NCI-H1694 (cell line): Measurements from ENCODE around the gene PPP1R7.

Experiments
- DNase-seq: peaks from one replicate; lab custom pipeline; 2025; lab: John Stamatoyannopoulos, UW

Gene PPP1R7

DNA sequence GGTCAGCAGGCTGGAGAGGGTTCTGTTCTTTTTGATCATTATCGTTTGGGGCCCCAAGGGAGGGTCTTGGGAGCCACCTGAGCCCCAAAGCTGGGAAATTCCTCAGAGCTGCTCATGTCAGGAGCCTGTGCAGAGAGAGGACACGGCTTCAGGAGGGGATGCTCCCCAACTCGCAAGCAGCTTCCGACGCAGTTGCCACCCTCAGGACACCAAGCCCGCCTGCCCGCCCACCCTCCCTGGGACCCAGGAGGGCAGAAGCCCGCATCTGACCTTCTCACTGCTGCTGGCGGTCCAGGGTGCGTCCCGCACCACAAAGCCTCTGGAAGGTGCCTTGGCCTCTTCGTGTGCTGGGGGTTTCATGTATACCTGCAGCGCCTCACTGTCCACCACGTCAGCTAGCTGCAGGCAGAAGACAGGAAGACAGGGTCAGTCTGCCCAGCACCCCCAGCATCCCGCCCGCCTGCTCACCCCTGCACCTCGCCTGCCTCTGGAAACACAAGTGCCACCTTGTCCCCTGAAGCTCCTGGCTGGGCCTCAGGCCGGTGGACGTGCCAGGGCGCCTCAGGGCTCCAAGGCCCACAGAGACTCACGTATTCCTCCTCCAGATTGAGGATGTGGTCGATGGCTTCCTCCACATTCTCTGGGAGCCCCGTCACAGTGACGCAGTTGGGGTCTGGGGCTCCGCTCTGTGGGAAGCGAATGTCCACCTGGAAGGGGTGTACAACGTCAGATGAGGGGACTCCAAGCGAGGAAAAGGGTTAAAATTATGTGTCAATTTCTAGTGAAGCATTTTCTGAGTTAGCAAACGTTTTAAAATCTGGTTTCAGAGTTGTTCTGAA lies 79.5 kb downstream of the PPP1R7 start:
- no peak for DNase-seq

DNA sequence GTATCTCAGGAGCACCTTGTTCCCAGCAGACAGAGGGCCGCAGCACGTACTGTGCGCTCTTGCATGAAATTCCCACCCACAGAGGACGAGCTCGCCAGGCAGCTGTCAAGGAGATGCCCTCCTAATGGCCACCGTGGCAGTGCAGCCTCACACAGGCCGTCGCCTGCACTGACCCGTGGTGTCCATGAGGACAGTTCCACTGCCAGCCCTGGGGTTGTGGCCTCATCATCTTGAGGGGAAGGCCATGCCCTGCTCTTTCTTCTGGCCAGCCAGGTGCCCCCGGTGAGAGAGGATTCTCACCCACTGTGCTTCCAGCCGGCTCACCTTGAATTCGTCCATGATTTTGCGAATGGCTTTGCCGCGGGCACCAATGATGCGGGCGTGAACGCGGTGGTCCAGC lies 80.2 kb downstream of the PPP1R7 start:
- DNase-seq, result no peak

DNA sequence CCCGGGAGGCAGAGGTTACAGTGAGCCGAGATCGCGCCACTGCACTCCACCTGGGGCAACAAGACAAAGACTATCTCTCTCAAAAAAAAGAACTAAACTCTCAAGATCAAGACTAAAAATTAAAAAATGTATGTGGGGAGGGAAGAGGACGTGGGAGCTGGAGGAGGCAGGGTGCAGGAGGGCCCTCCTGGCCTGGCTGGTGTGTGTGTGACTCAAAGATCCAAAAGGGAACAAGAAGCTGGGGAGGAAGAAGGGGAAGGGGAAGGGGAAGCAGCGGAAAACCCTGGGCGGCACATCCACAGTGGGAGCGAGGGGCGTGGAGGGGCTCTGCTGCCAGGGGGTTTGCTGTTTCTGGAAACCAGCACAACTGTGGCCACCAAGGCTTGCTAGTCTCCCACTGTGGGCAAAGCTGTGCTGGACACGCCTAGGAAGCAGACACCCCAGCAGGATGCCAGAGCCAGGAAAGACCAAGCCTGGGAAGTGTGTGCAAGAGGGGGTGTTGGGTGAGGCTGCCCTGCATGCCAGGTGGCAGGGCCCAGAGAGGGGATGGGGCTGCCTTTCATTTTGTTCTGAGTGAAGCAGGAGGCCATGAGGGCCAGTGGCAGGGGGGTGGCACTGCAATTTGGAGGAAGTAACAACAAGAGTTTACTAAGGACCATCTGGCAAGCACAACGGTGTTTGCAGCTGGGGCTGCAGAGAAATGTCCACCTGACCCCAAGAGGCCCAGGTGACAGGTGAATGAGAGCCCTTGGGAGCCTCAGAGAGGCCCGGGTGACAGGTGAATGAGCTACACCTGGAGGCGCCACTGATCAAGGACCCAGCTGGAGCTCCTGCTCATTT lies 82.7 kb downstream of the PPP1R7 start:
- DNase-seq, result no peak
